Parathyroid adenoma (tissue), 2 donors: ENCODE measurements around the gene NDUFA13.

Experiments
- H2AFZ ChIP-seq: fragments of 300-600 bp; sonication (generic); one replicate; pipeline ENCODE4 v1.7.0; 2017; ENCODE audit warnings: antibody characterized with exemption, mild to moderate bottlenecking
- H3K27ac ChIP-seq: fragments of 300-600 bp; sonication (generic); one replicate; pipeline ENCODE4 v1.7.0; 2017
- H3K27me3 ChIP-seq: fragments of 300-600 bp; sonication (generic); one replicate; pipeline ENCODE4 v1.7.0; 2017; ENCODE audit warnings: low read length; ENCODE audit not compliant: control insufficient read depth, insufficient read depth
- H3K36me3 ChIP-seq: fragments of 300-600 bp; sonication (generic); one replicate; pipeline ENCODE4 v1.7.0; 2017; ENCODE audit warnings: low read length; ENCODE audit not compliant: control insufficient read depth, insufficient read depth
- H3K4me1 ChIP-seq: fragments of 300-600 bp; sonication (generic); one replicate; pipeline ENCODE4 v1.7.0; 2017; ENCODE audit warnings: control low read depth
- H3K4me2 ChIP-seq: fragments of 300-600 bp; sonication (generic); one replicate; pipeline ENCODE4 v1.7.0; 2017; ENCODE audit warnings: low read length
- H3K4me3 ChIP-seq: fragments of 300-600 bp; sonication (generic); one replicate; pipeline ENCODE4 v1.7.0; 2017; ENCODE audit warnings: low read depth, low read length
- H3K79me2 ChIP-seq: fragments of 300-600 bp; sonication (generic); one replicate; pipeline ENCODE4 v1.7.0; 2017; ENCODE audit warnings: control low read depth
- H3K9ac ChIP-seq: fragments of 300-600 bp; sonication (generic); one replicate; pipeline ENCODE4 v1.7.0; 2017; ENCODE audit warnings: mild to moderate bottlenecking
- H3K9me3 ChIP-seq: fragments of 300-600 bp; sonication (generic); one replicate; pipeline ENCODE4 v1.7.0; 2017; ENCODE audit warnings: low read length; ENCODE audit not compliant: control insufficient read depth
- TF ChIP-seq, protein P1 (sequence below): fragments of 300-600 bp; sonication (generic); IDR thresholded peaks from one replicate; pipeline ENCODE4 v1.7.0; 2017; ENCODE audit warnings: antibody characterized with exemption, mild to moderate bottlenecking
- donor health status: primary hyperparathyroidism.

NDUFA13 gene

DNA sequence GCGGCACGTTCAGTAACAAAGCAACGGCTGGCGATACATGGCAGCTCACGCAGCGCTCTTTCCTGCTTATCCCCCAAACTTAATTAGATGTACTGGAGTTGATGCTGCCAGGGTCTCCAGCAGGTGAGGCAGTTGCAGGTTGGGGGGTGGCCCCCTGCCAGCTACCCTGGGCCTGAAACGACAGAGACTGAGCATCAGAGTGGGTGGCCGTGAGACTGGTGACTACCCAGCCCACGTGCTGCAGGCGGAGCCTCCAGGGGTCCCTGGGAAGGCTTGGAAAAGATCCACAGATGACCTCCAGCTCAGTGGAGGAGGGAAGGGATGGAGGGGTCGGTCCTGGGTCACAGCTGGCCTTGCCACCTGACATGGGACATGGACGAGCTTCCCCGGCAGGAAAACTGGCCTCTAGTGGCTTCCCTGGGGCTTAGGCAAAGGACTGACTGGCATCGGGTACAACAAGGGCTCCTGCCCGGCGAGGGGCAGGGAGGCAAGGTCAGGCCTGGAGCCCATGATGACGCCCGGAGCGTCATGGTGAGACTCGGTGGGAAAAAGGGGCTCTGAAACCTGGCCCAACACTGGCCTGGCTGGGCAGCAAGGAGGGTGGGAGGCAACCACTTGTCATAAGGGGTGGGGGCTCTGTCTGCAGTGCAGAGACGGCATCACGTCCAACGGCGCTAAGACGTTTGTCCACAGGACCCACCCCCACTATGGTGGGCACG, 46.1 kb downstream of the NDUFA13 start:
- no peaks in the 10 kb centered on the region for H3K9me3 ChIP-seq
- TF ChIP-seq, protein P1, sequence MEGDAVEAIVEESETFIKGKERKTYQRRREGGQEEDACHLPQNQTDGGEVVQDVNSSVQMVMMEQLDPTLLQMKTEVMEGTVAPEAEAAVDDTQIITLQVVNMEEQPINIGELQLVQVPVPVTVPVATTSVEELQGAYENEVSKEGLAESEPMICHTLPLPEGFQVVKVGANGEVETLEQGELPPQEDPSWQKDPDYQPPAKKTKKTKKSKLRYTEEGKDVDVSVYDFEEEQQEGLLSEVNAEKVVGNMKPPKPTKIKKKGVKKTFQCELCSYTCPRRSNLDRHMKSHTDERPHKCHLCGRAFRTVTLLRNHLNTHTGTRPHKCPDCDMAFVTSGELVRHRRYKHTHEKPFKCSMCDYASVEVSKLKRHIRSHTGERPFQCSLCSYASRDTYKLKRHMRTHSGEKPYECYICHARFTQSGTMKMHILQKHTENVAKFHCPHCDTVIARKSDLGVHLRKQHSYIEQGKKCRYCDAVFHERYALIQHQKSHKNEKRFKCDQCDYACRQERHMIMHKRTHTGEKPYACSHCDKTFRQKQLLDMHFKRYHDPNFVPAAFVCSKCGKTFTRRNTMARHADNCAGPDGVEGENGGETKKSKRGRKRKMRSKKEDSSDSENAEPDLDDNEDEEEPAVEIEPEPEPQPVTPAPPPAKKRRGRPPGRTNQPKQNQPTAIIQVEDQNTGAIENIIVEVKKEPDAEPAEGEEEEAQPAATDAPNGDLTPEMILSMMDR = no peak

DNA sequence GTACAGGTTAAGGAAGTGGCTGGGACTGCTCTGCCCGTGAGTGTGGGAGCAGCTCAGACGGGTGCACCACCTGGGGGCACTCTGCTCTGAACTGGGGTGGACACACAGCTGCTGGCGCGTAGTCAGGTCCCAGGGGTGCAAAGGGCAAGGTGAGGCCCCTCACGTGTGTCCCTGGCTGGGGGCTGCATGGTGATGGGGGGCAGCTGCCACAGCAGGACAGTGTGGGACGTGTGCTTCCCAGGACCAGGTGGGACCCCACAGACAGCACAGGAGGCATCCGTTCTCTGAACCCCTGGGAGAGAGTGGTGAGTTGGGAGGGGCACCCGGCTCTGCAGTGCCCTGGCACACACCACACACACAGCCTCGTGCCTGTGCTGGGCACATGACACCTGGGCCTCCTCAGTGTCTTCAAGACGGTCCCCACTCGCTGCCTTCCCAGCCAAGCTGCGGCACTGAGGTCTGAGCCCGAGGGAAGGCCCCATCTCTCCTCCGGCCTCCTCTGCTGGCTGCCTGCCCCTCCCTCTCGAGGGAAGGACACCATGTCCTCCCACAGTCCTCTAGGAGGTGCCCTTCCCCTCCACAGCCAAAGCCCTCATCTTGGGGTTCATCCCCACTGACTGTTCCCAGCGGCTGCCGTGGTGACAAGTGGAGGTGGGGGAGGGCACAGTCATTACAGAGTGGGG, 46.8 kb downstream of the NDUFA13 start:
- Histone ChIP-seq H3K4me3 (no peak overlapping the region), H3K9me3 (no peaks in the 10 kb centered on the region), H3K27me3 (no peaks in the 10 kb centered on the region), H3K79me2 (no peaks in the 10 kb centered on the region), H3K27ac (no peak overlapping the region), H3K4me2 (no peak overlapping the region), H3K36me3 (no peaks in the 10 kb centered on the region), H3K9ac (no peak overlapping the region), H3K4me1 (no peaks in the 10 kb centered on the region), H2AFZ (no peak overlapping the region)
- TF ChIP-seq, protein P1 = no peak

More for the DNA sequence above, 46.1 kb downstream of the NDUFA13 start:
- H3K36me3 ChIP-seq = no peaks in the 10 kb centered on the region
- H3K27me3 ChIP-seq = no peaks in the 10 kb centered on the region
- H3K4me2 ChIP-seq = no peak overlapping the region
- H2AFZ ChIP-seq = no peak overlapping the region
- no peaks in the 10 kb centered on the region for H3K79me2 ChIP-seq
- no peak overlapping the region for H3K27ac ChIP-seq
- no peaks in the 10 kb centered on the region for H3K4me1 ChIP-seq
- H3K9ac ChIP-seq = no peak overlapping the region
- no peak overlapping the region for H3K4me3 ChIP-seq

DNA sequence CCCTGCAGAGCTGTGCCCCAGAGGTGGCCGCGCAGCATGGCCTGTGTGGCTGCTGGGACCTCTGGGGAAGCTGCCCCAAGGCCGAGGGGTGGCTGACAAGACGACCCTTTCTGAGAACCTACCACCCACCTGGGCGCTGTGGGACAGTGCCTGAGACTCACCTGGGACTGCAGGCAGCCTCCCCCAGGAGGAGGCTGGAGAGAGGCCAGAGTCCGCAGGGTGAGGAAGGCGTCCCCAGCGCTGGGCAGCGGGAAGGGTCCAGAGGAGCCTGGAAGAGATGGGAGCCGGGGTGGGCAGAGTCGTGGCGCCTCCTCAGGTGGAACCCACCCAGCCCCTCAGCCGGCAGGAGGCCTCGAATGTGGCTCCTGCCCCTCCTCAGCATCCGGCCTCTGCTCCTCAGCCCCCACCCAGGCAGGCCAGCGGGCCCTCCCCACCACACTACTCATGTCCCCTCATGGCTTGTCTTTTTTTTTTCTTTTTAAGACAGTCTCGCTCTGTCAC, 47.4 kb downstream of the NDUFA13 start:
- Histone ChIP-seq H3K36me3 (no peaks in the 10 kb centered on the region), H3K27ac (no peak overlapping the region), H2AFZ (no peak overlapping the region), H3K27me3 (no peaks in the 10 kb centered on the region), H3K9me3 (no peaks in the 10 kb centered on the region), H3K4me3 (no peak overlapping the region), H3K4me2 (no peak overlapping the region), H3K4me1 (no peaks in the 10 kb centered on the region), H3K9ac (no peak overlapping the region), H3K79me2 (no peaks in the 10 kb centered on the region)
- TF ChIP-seq, protein P1 = no peak

DNA sequence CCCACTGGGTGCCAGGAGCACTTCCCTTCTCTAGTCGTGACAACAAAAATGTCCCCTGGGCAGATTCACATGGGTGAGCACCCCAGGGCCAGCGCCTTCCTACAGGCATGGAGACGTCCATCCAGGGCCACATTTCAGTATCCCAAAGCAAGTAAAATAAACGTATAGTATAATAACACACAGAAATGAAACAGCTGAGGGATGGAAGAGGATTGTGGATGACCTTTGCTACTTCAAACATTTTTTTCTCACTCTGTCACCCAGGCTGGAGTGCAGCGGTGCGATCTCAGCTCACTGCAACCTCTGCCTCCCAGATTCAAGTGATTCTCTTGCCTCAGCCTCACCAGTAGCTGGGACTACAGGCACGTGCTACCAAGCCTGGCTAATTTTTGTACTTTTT, 50.3 kb downstream of the NDUFA13 start:
- Histone ChIP-seq H3K27me3 (no peaks in the 10 kb centered on the region), H3K4me2 (no peak overlapping the region), H3K79me2 (no peaks in the 10 kb centered on the region), H3K4me3 (no peak overlapping the region), H3K9ac (no peak overlapping the region), H3K4me1 (peaks cover 3% of the 10 kb centered on the region), H2AFZ (no peak overlapping the region), H3K27ac (no peak overlapping the region), H3K36me3 (no peaks in the 10 kb centered on the region), H3K9me3 (no peaks in the 10 kb centered on the region)
- TF ChIP-seq, protein P1 = no peak
